Loucy (cell line): ENCODE measurements around the gene DMRTB1.

ENCODE experiments used
- CTCF ChIP-seq: fragments of 200-600 bp; sonication (generic); conservative IDR thresholded peaks from 2 replicates; pipeline ENCODE4 v1.5.1; 2014; ENCODE audit warnings: mild to moderate bottlenecking, antibody characterized with exemption, low read length
- EZH2phosphoT487 ChIP-seq: fragments of 200-600 bp; IDR thresholded peaks from 2 replicates; pipeline ENCODE4 v1.6.1; 2018; ENCODE audit warnings: antibody characterized with exemption, mild to moderate bottlenecking, moderate library complexity, borderline replicate concordance

- TF ChIP-seq CTCF (no peak), EZH2phosphoT487 (no peak)
Measured at GRCh38 chr1:53413175-53414001, 45.8 kb upstream of the DMRTB1 start.
